Retinal pigment epithelial cell (primary cell): ENCODE data around the gene POLR2E.
A peak's percentile ranks its signal among the peaks of the same experiment; 100 is the strongest.

Source experiments
- DNase-seq: peaks from one replicate; pipeline ENCODE4 v3.0.0-alpha.2; 2010; ENCODE audit warnings: low read depth
- H3K4me3 ChIP-seq: 2 replicates; pipeline ENCODE4 v1.5.1; 2011; ENCODE audit warnings: mild to moderate bottlenecking, low read length, control low read depth, moderate library complexity
- TF ChIP-seq, protein P1 (sequence below): conservative IDR thresholded peaks from 2 replicates; pipeline ENCODE4 v1.5.1; 2011; ENCODE audit warnings: low read depth, low read length, control low read depth, inconsistent platforms

Gene POLR2E

DNA sequence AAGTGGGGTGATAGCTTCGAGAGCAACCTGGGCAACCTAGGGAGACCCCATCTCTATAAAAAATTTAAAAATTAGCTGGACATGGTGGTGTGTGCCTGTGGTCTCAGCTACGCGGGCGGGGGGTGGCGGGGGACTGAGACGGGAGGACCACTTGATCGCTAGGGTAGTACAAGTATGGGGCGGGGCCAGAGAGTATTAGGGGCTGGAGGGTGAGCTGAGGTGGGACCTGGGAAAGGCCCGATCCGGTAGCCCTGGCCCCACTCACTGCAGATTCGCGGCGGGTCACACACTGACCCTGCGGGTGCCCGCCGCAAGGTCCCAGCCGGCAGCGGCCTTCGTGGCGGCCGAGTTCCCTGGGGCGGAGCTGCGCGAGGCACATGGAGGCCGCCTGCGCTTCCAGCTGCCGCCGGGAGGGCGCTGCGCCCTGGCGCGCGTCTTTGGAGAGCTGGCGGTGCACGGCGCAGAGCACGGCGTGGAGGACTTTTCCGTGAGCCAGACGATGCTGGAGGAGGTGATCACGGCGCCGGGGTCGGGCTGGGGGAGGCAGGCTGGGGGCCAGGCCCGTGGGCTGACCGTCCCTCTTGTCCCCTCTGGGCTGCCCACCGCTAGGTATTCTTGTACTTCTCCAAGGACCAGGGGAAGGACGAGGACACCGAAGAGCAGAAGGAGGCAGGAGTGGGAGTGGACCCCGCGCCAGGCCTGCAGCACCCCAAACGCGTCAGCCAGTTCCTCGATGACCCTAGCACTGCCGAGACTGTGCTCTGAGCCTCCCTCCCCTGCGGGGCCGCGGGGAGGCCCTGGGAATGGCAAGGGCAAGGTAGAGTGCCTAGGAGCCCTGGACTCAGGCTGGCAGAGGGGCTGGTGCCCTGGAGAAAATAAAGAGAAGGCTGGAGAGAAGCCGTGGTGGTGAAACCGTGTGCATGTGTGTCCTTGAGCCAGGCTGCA, 30.2 kb downstream of the POLR2E start:
- TF ChIP-seq, protein P1, sequence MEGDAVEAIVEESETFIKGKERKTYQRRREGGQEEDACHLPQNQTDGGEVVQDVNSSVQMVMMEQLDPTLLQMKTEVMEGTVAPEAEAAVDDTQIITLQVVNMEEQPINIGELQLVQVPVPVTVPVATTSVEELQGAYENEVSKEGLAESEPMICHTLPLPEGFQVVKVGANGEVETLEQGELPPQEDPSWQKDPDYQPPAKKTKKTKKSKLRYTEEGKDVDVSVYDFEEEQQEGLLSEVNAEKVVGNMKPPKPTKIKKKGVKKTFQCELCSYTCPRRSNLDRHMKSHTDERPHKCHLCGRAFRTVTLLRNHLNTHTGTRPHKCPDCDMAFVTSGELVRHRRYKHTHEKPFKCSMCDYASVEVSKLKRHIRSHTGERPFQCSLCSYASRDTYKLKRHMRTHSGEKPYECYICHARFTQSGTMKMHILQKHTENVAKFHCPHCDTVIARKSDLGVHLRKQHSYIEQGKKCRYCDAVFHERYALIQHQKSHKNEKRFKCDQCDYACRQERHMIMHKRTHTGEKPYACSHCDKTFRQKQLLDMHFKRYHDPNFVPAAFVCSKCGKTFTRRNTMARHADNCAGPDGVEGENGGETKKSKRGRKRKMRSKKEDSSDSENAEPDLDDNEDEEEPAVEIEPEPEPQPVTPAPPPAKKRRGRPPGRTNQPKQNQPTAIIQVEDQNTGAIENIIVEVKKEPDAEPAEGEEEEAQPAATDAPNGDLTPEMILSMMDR = peak; percentile 69
- H3K4me3 ChIP-seq = no peak overlapping the region
- DNase-seq = no peak

DNA sequence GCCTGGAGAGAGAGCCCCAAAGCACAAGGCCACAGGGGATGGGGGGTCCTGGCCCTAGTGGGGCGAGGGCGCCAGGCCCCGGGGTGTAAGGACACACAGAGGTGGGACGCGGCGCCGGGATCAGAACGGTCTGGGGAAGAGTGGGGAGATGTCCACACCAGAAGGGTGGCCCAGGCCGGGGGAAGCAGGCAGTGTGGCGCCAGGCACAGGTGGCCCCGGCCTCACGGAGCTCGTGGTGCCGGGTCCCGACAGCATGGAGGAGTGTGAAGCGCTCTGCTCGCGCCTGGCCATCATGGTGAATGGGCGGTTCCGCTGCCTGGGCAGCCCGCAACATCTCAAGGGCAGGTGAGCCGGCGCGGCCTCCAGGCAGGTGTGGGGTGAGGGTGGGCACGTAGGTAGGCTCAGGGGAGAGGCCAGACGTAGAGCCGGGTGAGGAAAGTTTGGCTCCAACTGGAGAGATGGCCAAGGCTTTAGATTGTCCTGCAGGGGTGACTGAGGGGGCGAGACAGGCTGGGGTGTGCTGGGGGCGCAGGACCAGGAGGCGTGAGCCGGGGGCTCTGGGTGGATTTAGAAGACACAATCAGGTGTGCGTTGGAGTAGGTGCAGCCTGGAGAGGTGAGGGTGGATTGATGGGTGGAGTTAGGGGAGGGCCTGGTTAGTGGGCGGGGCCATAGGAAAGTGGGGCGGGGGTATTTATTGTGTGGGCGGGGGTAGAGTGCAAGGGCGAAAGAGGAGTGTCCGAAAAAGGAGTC, 31.1 kb downstream of the POLR2E start:
- TF ChIP-seq, protein P1 = no peak

DNA sequence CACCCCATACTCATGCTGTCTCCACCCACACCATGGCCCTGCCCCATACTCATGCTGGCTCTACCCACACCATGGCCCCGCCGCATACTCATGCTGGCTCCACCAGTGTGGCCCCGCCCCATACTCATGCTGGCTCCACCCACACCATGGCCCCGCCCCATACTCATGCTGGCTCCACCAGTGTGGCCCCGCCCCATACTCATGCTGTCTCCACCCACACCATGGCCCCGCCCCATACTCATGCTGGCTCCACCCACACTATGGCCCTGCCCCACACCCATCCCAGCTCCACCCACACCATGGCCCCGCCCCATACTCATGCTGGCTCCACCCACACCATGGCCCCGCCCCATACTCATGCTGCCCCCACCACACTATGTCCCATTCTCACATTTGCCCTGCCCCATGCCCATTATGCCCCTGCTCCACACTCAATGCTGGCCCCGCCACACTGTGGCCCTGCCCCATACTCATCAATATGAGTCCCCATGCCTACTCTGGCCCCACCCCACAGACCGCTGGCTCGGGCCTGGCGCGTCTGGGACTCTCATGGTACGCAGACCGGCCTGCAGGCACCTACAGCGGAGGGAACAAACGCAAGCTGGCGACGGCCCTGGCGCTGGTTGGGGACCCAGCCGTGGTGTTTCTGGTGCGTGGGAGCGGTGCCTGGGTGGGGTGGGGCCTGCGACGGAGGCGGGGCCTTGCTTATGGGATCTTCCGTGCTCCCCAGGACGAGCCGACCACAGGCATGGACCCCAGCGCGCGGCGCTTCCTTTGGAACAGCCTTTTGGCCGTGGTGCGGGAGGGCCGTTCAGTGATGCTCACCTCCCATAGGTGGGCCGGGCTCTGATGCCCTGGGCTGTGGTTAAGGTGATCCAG, 31.9 kb downstream of the POLR2E start:
- DNase-seq = no peak
- TF ChIP-seq, protein P1 = no peak

More for the DNA sequence above, 31.1 kb downstream of the POLR2E start:
- DNase-seq = no peak
- H3K4me3 ChIP-seq = no peak overlapping the region

DNA sequence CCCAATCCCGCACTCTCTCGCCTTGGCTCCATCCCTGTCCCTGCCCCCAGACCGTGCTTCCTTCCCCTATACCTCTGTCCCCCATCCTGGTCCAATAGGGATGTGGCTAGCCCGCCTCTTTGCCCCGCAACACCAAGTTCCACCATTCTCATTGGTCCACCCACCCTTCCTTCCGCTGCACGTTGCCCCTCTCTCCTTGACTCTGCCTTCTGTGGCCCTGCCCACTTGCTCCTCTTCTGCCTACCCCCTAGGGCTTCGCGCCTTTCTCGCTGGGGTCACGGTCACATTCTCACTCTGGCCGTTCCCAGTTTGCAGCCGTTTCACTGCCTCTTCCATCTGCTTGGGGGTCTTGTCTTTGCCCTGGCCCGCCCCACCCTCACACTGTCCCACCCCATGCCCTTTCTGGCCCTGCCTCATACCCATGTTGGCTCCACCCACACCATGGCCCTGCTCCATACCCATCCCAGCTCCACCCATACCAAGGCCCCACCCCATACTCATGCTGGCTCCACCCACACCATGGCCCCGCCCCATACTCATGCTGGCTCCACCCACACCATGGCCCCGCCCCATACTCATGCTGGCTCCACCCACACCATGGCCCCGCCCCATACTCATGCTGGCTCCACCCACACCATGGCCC, 32.7 kb downstream of the POLR2E start:
- H3K4me3 ChIP-seq = no peak overlapping the region
- no peak for DNase-seq
- TF ChIP-seq, protein P1 = no peak

More for the DNA sequence above, 31.9 kb downstream of the POLR2E start:
- H3K4me3 ChIP-seq = no peak overlapping the region

DNA sequence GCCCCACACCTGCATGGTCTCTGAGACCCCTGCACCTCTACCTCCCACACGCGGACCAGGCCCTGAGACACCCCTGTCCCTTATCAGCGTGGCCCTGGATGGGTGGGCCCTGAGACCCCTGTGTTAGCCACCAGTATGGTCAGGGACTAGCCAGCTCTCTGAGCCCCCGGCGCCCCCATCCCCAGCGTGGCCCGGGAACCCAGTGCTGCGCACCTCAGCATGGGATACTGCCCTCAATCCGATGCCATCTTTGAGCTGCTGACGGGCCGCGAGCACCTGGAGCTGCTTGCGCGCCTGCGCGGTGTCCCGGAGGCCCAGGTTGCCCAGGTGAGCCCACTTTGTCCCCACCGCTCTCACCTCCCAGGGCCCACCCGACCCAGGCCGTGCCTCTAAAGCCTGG, 33.2 kb downstream of the POLR2E start:
- DNase-seq = no peak
- TF ChIP-seq, protein P1 = no peak
- H3K4me3 ChIP-seq = no peak overlapping the region

DNA sequence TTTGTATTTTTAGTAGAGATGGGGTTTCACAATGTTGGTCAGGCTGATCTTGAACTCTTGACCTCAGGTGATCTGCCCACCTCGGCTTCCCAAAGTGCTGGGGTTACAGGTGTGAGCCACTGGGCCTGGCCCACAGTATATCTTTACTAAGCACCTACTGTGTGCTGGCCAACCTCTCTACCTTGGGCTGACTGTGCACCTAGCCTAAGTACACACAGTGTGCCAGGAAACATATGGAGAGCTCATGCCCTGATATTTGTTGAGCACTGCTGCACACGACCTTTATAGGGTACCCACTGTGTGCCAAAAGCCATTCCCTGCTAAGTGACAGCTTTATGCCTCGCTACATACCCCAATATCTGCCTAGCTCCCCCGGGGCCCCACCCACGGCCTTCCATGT, 34.5 kb downstream of the POLR2E start:
- TF ChIP-seq, protein P1 = no peak
- no peak for DNase-seq
- H3K4me3 ChIP-seq = no peak overlapping the region
